HG02623 (cell line): ENCODE data around the gene GTPBP6.
A peak's percentile ranks its signal among the peaks of the same experiment; 100 is the strongest.
"Not testable (repeated sequence)": the region's sequence is repeated elsewhere in the genome, so short reads cannot be mapped to it uniquely, and the experiment has no call there.

Experiments used
- ATAC-seq: cut with Tn5 transposase; IDR thresholded peaks from one replicate; pipeline ENCODE4 v1.9.1; 2021; ENCODE audit warnings: moderate library complexity; ENCODE audit not compliant: unreplicated experiment

The GTPBP6 gene

GRCh38 chrX:292900-293897 lies 25.4 kb downstream of the GTPBP6 start:
- ATAC-seq, result no peak

- no peak for ATAC-seq
Measured at GRCh38 chrX:291411-291901, 27.1 kb downstream of the GTPBP6 start.

DNA sequence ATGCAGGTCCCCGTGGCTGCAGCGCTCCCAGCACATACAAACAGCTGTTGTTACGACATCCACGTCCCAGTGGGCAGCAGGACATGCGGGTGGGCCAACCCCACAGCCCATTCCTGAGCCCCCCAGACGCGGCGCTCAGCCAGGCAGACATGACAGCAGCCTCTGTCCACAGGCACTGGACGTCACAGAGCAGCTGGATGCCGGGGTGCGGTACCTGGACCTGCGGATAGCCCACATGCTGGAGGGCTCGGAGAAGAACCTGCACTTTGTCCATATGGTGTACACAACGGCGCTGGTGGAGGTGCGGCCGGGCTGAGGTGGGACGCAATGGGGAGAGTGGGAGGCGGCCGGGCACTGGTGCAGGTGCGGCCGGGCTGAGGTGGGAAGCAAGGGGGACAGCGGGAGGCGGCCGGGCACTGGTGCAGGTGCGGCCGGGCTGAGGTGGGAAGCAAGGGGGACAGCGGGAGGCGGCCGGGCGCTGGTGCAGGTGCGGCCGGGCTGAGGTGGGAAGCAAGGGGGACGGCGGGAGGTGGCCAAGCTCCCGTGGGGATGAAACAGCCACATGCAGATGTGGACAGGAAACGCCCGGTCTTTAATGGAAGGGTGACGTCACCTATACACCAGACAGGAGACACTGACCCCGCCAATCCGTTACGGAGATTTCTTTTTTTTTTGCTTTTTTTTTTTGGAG lies 28.0 kb downstream of the GTPBP6 start:
- ATAC-seq, result no peak

DNA sequence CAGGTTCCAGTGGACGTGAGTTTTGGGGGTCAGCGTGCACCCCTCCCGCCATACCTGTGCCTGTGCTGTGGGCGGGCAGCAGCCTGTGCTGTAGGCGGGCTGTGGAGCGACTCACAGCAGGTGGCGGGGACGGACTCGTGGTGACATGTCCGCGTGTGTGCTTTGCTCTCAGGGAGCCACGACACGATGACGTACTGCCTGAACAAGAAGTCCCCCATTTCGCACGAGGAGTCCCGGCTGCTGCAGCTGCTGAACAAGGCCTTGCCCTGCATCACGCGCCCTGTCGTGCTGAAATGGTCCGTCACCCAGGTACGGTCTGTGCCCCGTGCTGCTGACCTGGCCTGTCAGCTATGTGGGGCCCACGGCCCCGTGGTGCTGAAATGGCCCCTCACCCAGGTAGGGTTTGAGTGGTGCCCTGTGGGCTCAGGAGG lies 30.0 kb downstream of the GTPBP6 start:
- ATAC-seq, result no peak

DNA sequence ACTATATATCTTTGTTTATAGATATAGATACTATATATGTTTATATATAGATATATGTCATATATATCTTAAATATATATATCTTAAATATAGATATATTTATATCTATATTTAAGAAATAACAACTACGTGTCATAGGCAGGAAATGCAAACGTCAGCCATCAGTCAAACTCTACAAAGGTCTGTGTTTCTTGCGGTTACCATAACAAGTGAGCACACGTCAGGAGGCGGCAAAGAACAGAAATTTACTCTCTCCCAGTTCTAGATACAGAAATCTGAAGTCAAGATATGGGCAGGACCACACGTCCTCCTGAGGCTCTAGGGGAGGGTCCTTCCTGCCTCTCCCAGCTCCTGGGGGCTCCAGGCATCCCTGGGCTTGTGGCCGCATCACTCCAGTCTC lies 30.9 kb downstream of the GTPBP6 start:
- no peak for ATAC-seq

- no peak for ATAC-seq
Measured at GRCh38 chrX:285076-285677, 33.4 kb downstream of the GTPBP6 start.

- ATAC-seq, result peak; percentile 98
Measured at GRCh38 chrX:283115-283845, 35.3 kb downstream of the GTPBP6 start.

GRCh38 chrX:282000-282681 lies 36.5 kb downstream of the GTPBP6 start:
- not testable (repeated sequence) for ATAC-seq

DNA sequence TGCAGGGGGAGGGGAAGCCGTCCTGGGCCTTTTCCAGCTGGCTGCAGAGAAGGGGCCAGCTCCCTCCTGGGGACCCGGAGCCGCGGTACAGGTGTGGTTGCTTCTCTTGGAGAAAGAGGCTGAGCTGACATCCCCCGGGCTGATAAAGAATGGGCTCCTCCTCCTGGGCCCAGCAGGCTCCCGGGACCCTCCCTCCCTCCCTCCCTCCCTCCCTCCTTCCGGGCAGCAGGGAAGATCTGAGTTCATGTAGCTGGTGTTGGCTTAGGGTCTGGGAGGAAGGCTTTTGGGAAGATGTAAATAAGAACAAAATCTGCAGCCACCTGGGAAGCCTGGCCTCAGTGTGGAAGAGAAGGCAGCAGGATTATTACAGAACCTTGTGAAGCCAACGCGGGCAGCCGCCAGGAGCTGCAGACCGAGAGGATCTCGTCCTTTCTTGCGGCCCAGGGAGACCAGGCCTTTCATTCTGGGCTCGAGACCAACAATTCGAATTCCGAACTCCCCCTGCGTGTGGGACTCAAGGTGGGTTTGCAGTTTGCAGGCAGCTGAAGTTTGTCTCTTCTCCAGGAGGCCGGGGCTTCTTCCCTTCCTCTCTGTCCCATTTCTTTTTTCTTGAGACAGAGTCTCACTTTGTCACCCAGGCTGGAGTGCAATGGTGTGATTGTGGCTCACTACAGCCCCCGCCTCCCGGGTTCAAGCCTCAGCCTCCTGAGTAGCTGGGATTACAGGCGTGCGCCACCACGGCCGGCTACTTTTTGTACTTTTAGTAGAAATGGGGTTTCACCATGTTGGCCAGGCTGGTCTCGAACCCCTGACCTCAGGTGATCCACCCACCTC lies 37.2 kb downstream of the GTPBP6 start, which contains the start of gene PLCXD1:
TSS of gene PLCXD1 (plus strand) at position 216 of the 834 bp plus-strand sequence. CDS start 2,807 bp downstream, outside the sequence.
- no peak for ATAC-seq

GRCh38 chrX:280722-281121 lies 37.9 kb downstream of the GTPBP6 start:
- not testable (repeated sequence) for ATAC-seq

DNA sequence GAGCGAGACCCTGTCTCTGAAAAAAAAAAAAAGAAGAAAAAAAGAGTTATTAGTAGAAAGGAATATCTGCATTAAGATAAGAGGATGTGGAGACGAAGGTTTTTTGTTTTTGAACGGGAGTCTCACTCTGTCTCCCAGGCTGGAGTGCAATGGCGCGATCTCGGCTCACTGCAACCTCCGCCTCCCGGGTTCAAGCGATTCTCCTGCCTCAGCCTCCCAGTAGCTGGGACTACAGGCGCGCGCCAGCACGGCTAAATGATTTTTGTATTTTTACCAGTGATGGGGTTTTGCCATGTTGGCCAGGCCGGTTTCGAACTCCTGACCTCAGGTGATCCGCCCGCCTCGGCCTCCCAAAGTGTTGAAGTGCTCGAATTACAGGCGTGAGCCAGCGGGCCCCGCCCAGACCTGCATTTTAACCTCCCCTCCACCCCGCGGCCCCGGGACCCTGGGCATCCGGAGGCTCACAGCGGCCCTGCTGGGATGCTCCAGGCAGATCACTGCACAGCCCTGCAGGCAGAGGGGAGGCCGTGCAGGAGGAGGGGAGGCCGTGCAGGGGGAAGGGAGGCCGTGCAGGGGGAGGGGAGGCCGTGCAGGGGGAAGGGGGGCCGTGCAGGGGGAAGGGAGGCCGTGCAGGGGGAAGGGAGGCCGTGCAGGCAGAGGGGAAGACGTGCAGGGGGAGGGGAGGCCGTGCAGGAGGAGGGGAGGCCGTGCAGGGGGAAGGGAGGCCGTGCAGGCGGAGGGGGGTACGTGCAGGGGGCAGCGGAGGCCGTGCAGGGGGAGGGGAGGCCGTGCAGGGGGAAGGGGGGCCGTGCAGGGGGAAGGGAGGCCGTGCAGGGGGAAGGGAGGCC lies 38.6 kb downstream of the GTPBP6 start:
- ATAC-seq, result not testable (repeated sequence)

- no peak for ATAC-seq
Measured at GRCh38 chrX:276581-277201, 41.9 kb downstream of the GTPBP6 start.

- peak; percentile 83 for ATAC-seq
Measured at GRCh38 chrX:275967-276580, 42.5 kb downstream of the GTPBP6 start.

DNA sequence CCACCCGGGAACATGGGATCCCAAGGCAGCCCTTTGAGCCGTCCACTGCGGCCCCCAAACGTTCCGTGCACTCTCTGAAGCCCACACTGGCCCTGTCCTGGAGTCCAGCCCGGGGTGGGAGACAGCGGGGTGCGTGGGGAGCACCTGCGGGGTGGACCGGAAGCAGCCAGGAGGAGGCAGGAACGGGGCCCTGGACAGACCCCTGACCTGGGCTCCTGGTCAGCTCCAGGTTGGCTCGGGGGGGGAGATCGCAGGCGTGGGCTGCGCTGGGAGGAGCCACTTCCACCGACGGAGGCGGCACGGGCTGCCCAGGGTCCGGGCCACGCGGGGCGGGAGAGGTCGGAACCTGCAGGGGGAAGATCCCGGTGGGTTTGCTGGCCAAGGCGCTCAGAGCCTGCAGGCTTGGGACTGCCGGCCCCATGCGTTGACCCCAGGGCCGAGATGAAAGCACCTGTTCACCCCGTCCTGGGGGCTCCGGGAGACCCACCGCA lies 43.1 kb downstream of the GTPBP6 start:
- peak; percentile 16 for ATAC-seq

DNA sequence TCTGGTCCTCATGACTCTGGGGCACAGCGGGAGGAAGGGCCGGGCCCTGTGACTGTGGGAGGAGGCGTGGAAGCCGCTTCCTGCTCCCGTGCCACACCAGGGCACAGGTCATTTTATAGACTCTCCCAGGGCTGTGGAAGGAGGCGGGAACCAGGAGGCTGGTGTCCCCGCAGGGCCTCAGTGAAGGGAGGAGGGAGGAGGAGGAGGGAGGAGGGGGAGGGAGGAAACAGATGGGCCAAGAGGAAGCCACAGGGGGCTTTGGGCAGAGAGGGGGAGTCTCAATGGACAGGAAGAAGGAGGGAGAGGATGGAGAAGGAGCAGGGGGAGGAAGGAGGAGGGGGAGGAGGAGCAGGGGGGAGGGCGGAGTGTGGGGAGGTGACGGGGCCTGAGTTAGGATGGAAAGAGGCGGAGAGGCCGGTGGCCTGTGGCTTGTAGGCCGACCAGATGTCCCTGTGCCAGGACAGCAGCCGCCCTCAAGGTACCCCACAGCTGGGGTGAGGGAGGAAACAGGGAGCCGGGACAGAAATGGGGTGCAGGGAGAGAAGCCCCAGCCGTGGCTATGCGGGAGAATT lies 43.6 kb downstream of the GTPBP6 start:
- ATAC-seq, result no peak

DNA sequence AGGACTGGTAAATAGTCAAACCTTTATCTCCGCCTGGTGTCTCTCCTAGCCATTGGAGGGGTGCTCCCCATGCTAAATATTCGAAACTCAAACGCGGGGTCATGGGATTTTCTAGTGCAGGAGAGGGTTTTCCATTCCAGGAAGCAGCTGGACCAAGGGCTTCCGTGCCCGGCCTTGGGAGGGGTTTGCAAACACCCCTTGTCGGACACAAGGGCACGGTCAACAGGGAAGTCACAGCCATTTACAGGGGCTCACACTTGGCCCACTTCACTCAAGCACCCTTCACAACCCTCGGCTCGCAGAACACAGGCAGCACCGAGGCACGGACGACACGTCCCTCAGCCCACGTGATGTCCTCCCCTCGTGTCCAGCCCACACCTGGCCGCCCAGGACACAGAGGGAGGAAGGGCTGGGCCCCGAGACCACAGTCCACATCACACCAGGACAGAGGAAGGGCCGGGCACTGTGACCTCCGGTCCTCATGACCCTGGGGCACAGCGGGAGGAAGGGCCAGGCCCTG lies 47.7 kb downstream of the GTPBP6 start:
- no peak for ATAC-seq
